SK-N-SH treated with all-trans-retinoic acid at 6 μM for 48 hours (cell line): ENCODE measurements around the gene SLK.

Source experiments
- ATAC-seq: fragments of 200-7000 bp; cut with Tn5 transposase; 3 replicates; pipeline ENCODE4 v1.9.1; 2020; ENCODE audit warnings: mild to moderate bottlenecking, moderate library complexity
- ARNTL ChIP-seq: fragments of 450-650 bp; formaldehyde crosslinking; IDR thresholded peaks from 2 replicates; pipeline ENCODE4 v1.5.0; 2020; ENCODE audit warnings: low read depth, mild to moderate bottlenecking, moderate library complexity, borderline replicate concordance
- BACH2 ChIP-seq: fragments of 250-450 bp; sonication (Bioruptor Pico); IDR thresholded peaks from 2 replicates; pipeline ENCODE4 v1.9.0; 2021; ENCODE audit warnings: mild to moderate bottlenecking, borderline replicate concordance
- CREB5 ChIP-seq: fragments of 250-450 bp; sonication (Bioruptor Pico); IDR thresholded peaks from 2 replicates; pipeline ENCODE4 v1.5.1; 2020; ENCODE audit warnings: low read depth, mild to moderate bottlenecking, moderate library complexity
- CSDC2 ChIP-seq: fragments of 250-450 bp; sonication (Bioruptor Pico); IDR thresholded peaks from 2 replicates; pipeline ENCODE4 v1.5.0; 2020; ENCODE audit warnings: mild to moderate bottlenecking, moderate library complexity
- ESRRG ChIP-seq: fragments of 250-450 bp; sonication (Bioruptor Pico); IDR thresholded peaks from 2 replicates; pipeline ENCODE4 v1.6.1; 2021; ENCODE audit warnings: mild to moderate bottlenecking
- ISL1 ChIP-seq: fragments of 250-450 bp; sonication (Bioruptor Pico); IDR thresholded peaks from 2 replicates; pipeline ENCODE4 v2.1.2; 2022; ENCODE audit warnings: mild to moderate bottlenecking, moderate library complexity
- OSR1 ChIP-seq: fragments of 250-450 bp; sonication (Bioruptor Pico); IDR thresholded peaks from 2 replicates; pipeline ENCODE4 v1.8.0; 2022; ENCODE audit warnings: moderate library complexity, mild to moderate bottlenecking, inconsistent platforms
- POU6F1 ChIP-seq: fragments of 250-450 bp; sonication (Bioruptor Pico); IDR thresholded peaks from 2 replicates; pipeline ENCODE4 v1.8.0; 2021; ENCODE audit warnings: low read depth, mild to moderate bottlenecking, moderate library complexity, borderline replicate concordance
- PPARA ChIP-seq: fragments of 250-450 bp; sonication (Bioruptor Pico); IDR thresholded peaks from 2 replicates; pipeline ENCODE4 v1.5.0; 2020; ENCODE audit warnings: mild to moderate bottlenecking, borderline replicate concordance
- RARB ChIP-seq: fragments of 250-450 bp; sonication (Bioruptor Pico); IDR thresholded peaks from 2 replicates; pipeline ENCODE4 v1.8.0; 2021; ENCODE audit warnings: mild to moderate bottlenecking, moderate library complexity
- SNAI2 ChIP-seq: fragments of 250-450 bp; sonication (Bioruptor Pico); IDR thresholded peaks from 2 replicates; pipeline ENCODE4 v1.5.0; 2020; ENCODE audit warnings: mild to moderate bottlenecking, moderate library complexity
- TCF4 ChIP-seq: fragments of 250-450 bp; sonication (Bioruptor Pico); IDR thresholded peaks from 2 replicates; pipeline ENCODE4 v1.8.0; 2021; ENCODE audit warnings: mild to moderate bottlenecking, moderate library complexity, borderline replicate concordance
- TOX ChIP-seq: fragments of 250-450 bp; sonication (Bioruptor Pico); IDR thresholded peaks from 2 replicates; pipeline ENCODE4 v1.8.0; 2021; ENCODE audit warnings: mild to moderate bottlenecking, moderate library complexity, borderline replicate concordance
- ZC3H10 ChIP-seq: fragments of 250-450 bp; sonication (Bioruptor Pico); IDR thresholded peaks from 2 replicates; pipeline ENCODE4 v1.5.1; 2021; ENCODE audit warnings: mild to moderate bottlenecking, moderate library complexity
- ZFP3 ChIP-seq: fragments of 250-450 bp; sonication (Bioruptor Pico); IDR thresholded peaks from 2 replicates; pipeline ENCODE4 v1.5.0; 2020; ENCODE audit warnings: mild to moderate bottlenecking, moderate library complexity
- ZFP30 ChIP-seq: fragments of 450-650 bp; formaldehyde crosslinking; IDR thresholded peaks from 2 replicates; pipeline ENCODE4 v1.5.0; 2022; ENCODE audit warnings: mild to moderate bottlenecking, moderate library complexity
- ZNF565 ChIP-seq: fragments of 450-650 bp; formaldehyde crosslinking; conservative IDR thresholded peaks from 2 replicates; pipeline ENCODE4 v1.5.0; 2020; ENCODE audit warnings: low read depth, mild to moderate bottlenecking, moderate library complexity
- ZNF8 ChIP-seq: fragments of 450-650 bp; formaldehyde crosslinking; IDR thresholded peaks from 2 replicates; pipeline ENCODE4 v1.5.0; 2020; ENCODE audit warnings: mild to moderate bottlenecking, moderate library complexity
- TF ChIP-seq, protein P1 (sequence below): fragments of 250-450 bp; sonication (Bioruptor Pico); IDR thresholded peaks from 2 replicates; pipeline ENCODE4 v1.5.1; 2021; ENCODE audit warnings: mild to moderate bottlenecking, moderate library complexity
- TF ChIP-seq, protein P2 (sequence below): fragments of 250-450 bp; sonication (Bioruptor Pico); IDR thresholded peaks from 2 replicates; pipeline ENCODE4 v1.8.0; 2020; ENCODE audit warnings: mild to moderate bottlenecking, moderate library complexity, borderline replicate concordance
- TF ChIP-seq, protein P3 (sequence below): fragments of 250-450 bp; sonication (Bioruptor Pico); IDR thresholded peaks from 2 replicates; pipeline ENCODE4 v1.5.0; 2020; ENCODE audit warnings: mild to moderate bottlenecking, moderate library complexity

The SLK gene

GRCh38 chr10:104031631-104032030, 64.7 kb downstream of the SLK start:
- no peak for TF ChIP-seq ESRRG
- TF ChIP-seq ZNF565 (CRISPR knock-in tag): no peak
- no peak for TF ChIP-seq ARNTL (CRISPR knock-in tag)
- TF ChIP-seq, protein P1, sequence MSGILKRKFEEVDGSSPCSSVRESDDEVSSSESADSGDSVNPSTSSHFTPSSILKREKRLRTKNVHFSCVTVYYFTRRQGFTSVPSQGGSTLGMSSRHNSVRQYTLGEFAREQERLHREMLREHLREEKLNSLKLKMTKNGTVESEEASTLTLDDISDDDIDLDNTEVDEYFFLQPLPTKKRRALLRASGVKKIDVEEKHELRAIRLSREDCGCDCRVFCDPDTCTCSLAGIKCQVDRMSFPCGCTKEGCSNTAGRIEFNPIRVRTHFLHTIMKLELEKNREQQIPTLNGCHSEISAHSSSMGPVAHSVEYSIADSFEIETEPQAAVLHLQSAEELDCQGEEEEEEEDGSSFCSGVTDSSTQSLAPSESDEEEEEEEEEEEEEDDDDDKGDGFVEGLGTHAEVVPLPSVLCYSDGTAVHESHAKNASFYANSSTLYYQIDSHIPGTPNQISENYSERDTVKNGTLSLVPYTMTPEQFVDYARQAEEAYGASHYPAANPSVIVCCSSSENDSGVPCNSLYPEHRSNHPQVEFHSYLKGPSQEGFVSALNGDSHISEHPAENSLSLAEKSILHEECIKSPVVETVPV: no peak
- TF ChIP-seq ZFP3: no peak
- no peak for TF ChIP-seq ZFP30 (CRISPR knock-in tag)
- TF ChIP-seq, protein P2, sequence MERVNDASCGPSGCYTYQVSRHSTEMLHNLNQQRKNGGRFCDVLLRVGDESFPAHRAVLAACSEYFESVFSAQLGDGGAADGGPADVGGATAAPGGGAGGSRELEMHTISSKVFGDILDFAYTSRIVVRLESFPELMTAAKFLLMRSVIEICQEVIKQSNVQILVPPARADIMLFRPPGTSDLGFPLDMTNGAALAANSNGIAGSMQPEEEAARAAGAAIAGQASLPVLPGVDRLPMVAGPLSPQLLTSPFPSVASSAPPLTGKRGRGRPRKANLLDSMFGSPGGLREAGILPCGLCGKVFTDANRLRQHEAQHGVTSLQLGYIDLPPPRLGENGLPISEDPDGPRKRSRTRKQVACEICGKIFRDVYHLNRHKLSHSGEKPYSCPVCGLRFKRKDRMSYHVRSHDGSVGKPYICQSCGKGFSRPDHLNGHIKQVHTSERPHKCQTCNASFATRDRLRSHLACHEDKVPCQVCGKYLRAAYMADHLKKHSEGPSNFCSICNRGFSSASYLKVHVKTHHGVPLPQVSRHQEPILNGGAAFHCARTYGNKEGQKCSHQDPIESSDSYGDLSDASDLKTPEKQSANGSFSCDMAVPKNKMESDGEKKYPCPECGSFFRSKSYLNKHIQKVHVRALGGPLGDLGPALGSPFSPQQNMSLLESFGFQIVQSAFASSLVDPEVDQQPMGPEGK (CRISPR knock-in tag): no peak
- no peak for TF ChIP-seq OSR1 (CRISPR knock-in tag)
- TF ChIP-seq ZC3H10 (CRISPR knock-in tag): no peak
- no peak for TF ChIP-seq PPARA
- TF ChIP-seq SNAI2 (CRISPR knock-in tag): no peak
- no peak for TF ChIP-seq ISL1 (CRISPR knock-in tag)
- TF ChIP-seq RARB (CRISPR knock-in tag): no peak
- no peak for TF ChIP-seq ZNF8
- TF ChIP-seq POU6F1 (CRISPR knock-in tag): no peak
- TF ChIP-seq CREB5 (CRISPR knock-in tag): no peak
- ATAC-seq: no peak

- TF ChIP-seq TOX (CRISPR knock-in tag) (no peak), ZFP3 (no peak), POU6F1 (CRISPR knock-in tag) (no peak), ZFP30 (CRISPR knock-in tag) (no peak), BACH2 (CRISPR knock-in tag) (no peak), PPARA (no peak), ESRRG (no peak), CSDC2 (CRISPR knock-in tag) (no peak), ARNTL (CRISPR knock-in tag) (no peak), ZNF8 (no peak), CREB5 (CRISPR knock-in tag) (no peak), SNAI2 (CRISPR knock-in tag) (no peak), OSR1 (CRISPR knock-in tag) (no peak), ZC3H10 (CRISPR knock-in tag) (no peak), TCF4 (no peak)
- TF ChIP-seq, protein P3, sequence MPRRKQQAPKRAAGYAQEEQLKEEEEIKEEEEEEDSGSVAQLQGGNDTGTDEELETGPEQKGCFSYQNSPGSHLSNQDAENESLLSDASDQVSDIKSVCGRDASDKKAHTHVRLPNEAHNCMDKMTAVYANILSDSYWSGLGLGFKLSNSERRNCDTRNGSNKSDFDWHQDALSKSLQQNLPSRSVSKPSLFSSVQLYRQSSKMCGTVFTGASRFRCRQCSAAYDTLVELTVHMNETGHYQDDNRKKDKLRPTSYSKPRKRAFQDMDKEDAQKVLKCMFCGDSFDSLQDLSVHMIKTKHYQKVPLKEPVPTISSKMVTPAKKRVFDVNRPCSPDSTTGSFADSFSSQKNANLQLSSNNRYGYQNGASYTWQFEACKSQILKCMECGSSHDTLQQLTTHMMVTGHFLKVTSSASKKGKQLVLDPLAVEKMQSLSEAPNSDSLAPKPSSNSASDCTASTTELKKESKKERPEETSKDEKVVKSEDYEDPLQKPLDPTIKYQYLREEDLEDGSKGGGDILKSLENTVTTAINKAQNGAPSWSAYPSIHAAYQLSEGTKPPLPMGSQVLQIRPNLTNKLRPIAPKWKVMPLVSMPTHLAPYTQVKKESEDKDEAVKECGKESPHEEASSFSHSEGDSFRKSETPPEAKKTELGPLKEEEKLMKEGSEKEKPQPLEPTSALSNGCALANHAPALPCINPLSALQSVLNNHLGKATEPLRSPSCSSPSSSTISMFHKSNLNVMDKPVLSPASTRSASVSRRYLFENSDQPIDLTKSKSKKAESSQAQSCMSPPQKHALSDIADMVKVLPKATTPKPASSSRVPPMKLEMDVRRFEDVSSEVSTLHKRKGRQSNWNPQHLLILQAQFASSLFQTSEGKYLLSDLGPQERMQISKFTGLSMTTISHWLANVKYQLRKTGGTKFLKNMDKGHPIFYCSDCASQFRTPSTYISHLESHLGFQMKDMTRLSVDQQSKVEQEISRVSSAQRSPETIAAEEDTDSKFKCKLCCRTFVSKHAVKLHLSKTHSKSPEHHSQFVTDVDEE (CRISPR knock-in tag): no peak
- TF ChIP-seq, protein P2 (CRISPR knock-in tag): no peak
- TF ChIP-seq, protein P1: no peak
- ATAC-seq: no peak
Measured at GRCh38 chr10:104032144-104032775, 65.3 kb downstream of the SLK start.
